ENCODE results near the gene LRP10.

DNA sequence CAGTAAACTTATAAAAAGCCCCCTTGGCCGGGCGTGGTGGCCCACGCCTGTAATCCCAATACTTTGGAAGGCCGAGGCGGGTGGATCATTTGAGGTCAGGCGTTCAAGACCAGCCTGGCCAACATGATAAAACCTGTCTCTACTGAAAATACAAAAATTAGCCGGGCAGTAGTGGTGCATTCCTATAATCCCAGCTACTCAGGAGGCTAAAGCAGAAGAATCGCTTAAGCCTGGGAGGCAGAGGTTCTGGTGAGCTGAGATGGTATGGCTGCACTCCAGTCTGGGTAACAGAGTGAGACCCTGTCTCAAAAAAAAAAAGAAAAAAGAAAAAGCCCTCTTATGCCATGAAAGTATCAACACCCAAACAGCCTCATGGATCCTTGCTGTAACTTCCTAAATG is 54.0 kb downstream of the LRP10 start:
- TF ChIP-seq EP300 (IDR thresholded peaks at IDR 0.05) (no peak), POLR2A (IDR thresholded peaks at IDR 0.05) (no peak)

All from upper lobe of left lung (tissue), 4 donors.